Thoracic aorta (tissue), 2 donors: ENCODE data around the gene TCF4. TPM values are rescaled to one million over a fixed set of nuclear protein-coding genes. Genes with fewer than 3 reads are reported as not detected.
A peak's percentile ranks its signal among the peaks of the same experiment; 100 is the strongest.

Source experiments
- ATAC-seq: fragments of 150-250 bp; one replicate; pipeline ENCODE4 v1.8.0; 2017; ENCODE audit warnings: low read depth; ENCODE audit not compliant: insufficient number of reproducible peaks, low FRiP score
- DNase-seq: peaks from one replicate; pipeline ENCODE4 v3.0.0-alpha.2; 2020; ENCODE audit warnings: low spot score
- H3K27ac ChIP-seq, 2 donors: fragments of 200-600 bp; sonication (generic); 1 replicate in 1 of 2; 2 replicates in 1 of 2; pipeline ENCODE4 v1.5.1; 2016; ENCODE audit warnings: mild to moderate bottlenecking in 2 of 2, moderate library complexity in 2 of 2
- H3K27me3 ChIP-seq: fragments of 200-600 bp; sonication (generic); replicated peaks from 2 replicates; pipeline ENCODE4 v1.6.0; 2016; ENCODE audit warnings: mild to moderate bottlenecking; ENCODE audit not compliant: insufficient read depth
- H3K36me3 ChIP-seq: fragments of 200-600 bp; sonication (generic); one replicate; pipeline ENCODE4 v1.5.1; 2016
- H3K4me1 ChIP-seq, 2 donors: fragments of 200-600 bp; sonication (generic); 1 replicate in 1 of 2; 2 replicates in 1 of 2; pipeline versions ENCODE4 v1.5.1 to v1.6.0; 2016; ENCODE audit warnings: low read depth in 2 of 2, mild to moderate bottlenecking in 1 of 2; ENCODE audit not compliant: control insufficient read depth in 1 of 2
- H3K4me3 ChIP-seq: fragments of 200-600 bp; sonication (generic); 2 replicates; pipeline ENCODE4 v1.5.1; 2016; ENCODE audit warnings: mild to moderate bottlenecking
- H3K9me3 ChIP-seq: fragments of 200-600 bp; sonication (generic); 2 replicates; pipeline ENCODE4 v1.5.1; 2016
- total RNA-seq, 2 donors: library from RNA; depleted of rRNA; stranded (reverse); fragments of >200 nt; gene quantifications; one replicate each; pipeline versions ENCODE4 v1.1.0 to v1.2.3, GENCODE V29; 2016
- TF ChIP-seq, protein P1 (sequence below): fragments of 200-600 bp; sonication (generic); IDR thresholded peaks from one replicate; pipeline ENCODE4 v1.5.1; 2019; ENCODE audit warnings: antibody characterized with exemption

TCF4 gene
- 100 to 1,000 TPM; 178 to 267 TPM for total RNA-seq

DNA sequence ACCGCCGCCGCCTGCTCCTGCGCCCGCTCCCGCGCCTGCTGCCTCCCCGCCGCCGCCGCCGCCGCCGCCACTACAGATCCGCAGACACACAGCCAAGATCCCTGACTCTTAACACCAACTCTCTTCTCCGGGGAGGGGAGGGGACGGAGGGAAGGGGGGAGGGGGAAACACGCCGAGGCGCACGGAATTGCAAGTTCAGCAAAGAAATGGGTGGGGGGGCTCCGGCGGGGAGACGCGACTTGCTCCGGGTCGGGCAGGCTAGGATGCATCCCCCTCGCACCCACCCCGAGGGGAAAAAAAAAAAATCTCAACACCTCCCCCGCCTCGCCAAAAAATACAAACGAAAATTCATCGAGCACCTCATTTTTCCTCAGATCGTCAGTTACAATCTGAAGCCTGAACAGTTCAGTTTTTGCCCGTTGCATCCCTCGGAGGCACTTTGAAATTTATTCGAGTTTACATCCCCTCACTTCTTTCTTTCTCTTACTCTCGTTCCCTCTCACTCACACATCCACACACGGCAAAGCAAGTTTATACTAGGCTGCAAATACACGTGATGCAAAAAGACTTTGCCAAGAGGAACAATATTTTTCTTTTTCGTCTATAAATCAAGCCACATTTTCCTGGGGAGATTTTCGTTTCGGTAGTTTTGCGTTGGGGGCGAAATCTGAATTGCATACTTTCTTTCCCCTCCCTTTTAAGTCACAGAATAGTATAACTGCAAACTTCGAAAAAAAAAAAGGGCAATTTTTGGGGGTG is at the start of gene TCF4:
Gene TCF4 (minus strand): TSS at position 82 of the 759 bp plus-strand sequence. CDS start 1,076 bp downstream, outside the sequence.
- H3K4me1 ChIP-seq = peaks cover 7 to 38% of the 10 kb centered on the region in 2 donors
- no peak for DNase-seq
- H3K27ac ChIP-seq = peak within 1 kb of the TSS; percentile 65 to 84
- TF ChIP-seq, protein P1, sequence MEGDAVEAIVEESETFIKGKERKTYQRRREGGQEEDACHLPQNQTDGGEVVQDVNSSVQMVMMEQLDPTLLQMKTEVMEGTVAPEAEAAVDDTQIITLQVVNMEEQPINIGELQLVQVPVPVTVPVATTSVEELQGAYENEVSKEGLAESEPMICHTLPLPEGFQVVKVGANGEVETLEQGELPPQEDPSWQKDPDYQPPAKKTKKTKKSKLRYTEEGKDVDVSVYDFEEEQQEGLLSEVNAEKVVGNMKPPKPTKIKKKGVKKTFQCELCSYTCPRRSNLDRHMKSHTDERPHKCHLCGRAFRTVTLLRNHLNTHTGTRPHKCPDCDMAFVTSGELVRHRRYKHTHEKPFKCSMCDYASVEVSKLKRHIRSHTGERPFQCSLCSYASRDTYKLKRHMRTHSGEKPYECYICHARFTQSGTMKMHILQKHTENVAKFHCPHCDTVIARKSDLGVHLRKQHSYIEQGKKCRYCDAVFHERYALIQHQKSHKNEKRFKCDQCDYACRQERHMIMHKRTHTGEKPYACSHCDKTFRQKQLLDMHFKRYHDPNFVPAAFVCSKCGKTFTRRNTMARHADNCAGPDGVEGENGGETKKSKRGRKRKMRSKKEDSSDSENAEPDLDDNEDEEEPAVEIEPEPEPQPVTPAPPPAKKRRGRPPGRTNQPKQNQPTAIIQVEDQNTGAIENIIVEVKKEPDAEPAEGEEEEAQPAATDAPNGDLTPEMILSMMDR = no peak
- no peak for ATAC-seq
- no peaks in the 10 kb centered on the region for H3K36me3 ChIP-seq
- no peaks in the 10 kb centered on the region for H3K27me3 ChIP-seq
- peak within 1 kb of the TSS; percentile 89 for H3K4me3 ChIP-seq
- H3K9me3 ChIP-seq = no peaks in the 10 kb centered on the region

DNA sequence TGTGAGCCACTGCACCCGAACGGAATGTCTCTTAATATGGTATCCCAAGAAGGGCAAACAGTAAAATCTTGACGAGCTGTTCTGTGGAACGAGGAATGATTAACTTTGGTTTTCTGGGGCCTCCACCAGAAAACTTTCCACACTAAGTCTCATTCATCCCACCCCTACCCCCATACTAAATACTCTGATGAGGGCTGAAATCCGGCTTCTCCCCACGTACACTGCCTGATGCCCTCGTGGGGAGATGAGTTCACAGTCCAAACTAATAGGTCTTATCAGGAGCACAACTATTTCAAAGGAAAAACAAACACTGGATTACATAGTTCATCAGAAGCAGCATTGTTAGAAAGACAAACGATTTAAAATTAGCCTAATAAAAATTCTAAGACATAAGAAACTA is 49.2 kb upstream of the TCF4 start:
- no peak overlapping the region for H3K27ac ChIP-seq
- H3K36me3 ChIP-seq = no peaks in the 10 kb centered on the region
- H3K9me3 ChIP-seq = no peaks in the 10 kb centered on the region
- no peaks in the 10 kb centered on the region for H3K27me3 ChIP-seq
- DNase-seq (no peak), ATAC-seq (no peak)
- H3K4me3 ChIP-seq = no peak overlapping the region
- H3K4me1 ChIP-seq = peaks cover 0 to 3% of the 10 kb centered on the region in 2 donors
- TF ChIP-seq, protein P1 = no peak

DNA sequence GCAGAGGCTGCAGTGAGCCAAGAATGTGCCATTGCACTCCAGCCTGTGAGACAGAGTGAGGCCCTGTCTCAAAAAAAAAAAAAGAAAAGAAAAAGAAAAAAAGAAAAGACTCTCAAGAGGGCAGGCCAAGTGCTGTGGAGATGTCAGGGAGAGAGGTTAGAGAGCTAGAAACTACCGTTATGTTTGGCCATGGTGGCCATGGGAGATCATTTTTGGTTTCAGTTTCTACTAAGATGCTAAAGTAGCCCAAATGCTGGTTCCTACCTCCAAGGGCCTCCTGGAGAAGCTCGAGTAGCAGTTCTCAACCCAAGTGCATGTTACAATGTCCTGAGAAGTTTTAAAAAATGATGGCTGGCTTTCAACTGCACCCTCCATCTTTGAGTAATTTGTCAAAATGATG is 47.4 kb upstream of the TCF4 start:
- H3K36me3 ChIP-seq = no peaks in the 10 kb centered on the region
- ATAC-seq (no peak), DNase-seq (no peak)
- H3K4me3 ChIP-seq = no peak overlapping the region
- no peak overlapping the region for H3K27ac ChIP-seq
- TF ChIP-seq, protein P1 = no peak
- peaks cover 0 to 3% of the 10 kb centered on the region in 2 donors for H3K4me1 ChIP-seq
- no peaks in the 10 kb centered on the region for H3K27me3 ChIP-seq
- H3K9me3 ChIP-seq = no peaks in the 10 kb centered on the region

DNA sequence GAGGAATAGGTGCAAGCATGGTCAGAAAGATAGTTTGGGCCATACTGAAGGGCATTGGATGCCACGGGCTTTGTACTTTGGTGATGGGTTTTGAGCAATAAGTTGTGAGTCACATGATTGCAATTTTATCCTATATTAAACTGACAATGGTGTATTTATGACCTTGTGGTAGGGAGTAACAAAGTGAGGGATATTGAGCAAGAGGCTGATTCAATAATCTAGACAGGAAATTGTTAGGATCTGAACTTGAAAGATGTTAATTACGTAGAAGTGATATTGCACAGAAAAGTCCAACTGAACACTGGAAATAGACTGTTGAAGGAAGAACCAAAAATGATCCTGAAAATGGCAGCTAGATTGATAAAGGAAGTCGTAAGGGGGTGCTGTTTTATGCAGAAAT is 46.6 kb upstream of the TCF4 start:
- Histone ChIP-seq H3K4me3 (no peak overlapping the region), H3K27me3 (no peaks in the 10 kb centered on the region), H3K36me3 (no peaks in the 10 kb centered on the region), H3K4me1 (peaks cover 0 to 3% of the 10 kb centered on the region in 2 donors), H3K9me3 (no peaks in the 10 kb centered on the region), H3K27ac (no peak overlapping the region)
- TF ChIP-seq, protein P1 = no peak
- ATAC-seq (no peak), DNase-seq (no peak)

DNA sequence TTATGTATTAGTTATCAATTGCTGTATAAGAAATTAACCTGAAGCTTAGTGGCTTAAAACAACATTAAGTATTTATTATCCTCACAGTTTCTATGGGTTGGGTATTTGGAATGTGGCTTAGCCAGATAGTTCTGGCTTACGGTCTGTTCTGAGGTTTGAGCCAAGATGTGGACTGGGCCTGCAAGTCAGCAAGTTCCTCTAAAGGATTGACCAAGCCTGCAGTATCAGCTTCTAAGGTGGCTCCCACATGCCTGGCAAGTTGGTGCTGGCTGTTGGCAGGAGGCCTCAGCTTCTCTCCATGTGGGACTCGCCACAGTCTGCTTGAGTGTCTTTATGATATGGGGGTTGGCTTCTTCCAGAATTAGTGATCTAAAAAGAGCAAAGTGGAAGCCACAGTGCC is 45.0 kb upstream of the TCF4 start:
- H3K36me3 ChIP-seq = no peaks in the 10 kb centered on the region
- no peak overlapping the region for H3K4me3 ChIP-seq
- ATAC-seq (no peak), DNase-seq (no peak)
- H3K9me3 ChIP-seq = no peaks in the 10 kb centered on the region
- TF ChIP-seq, protein P1 = no peak
- no peaks in the 10 kb centered on the region for H3K27me3 ChIP-seq
- H3K4me1 ChIP-seq = peaks cover 0 to 3% of the 10 kb centered on the region in 2 donors
- no peak overlapping the region for H3K27ac ChIP-seq
